ENCODE results near the gene IMPG2. TPM values are rescaled to one million over a fixed set of nuclear protein-coding genes. Genes with fewer than 3 reads are reported as not detected.
"Not testable (repeated sequence)": the region's sequence is repeated elsewhere in the genome, so short reads cannot be mapped to it uniquely, and the experiment has no call there.

IMPG2 gene
- 2.1 TPM for total RNA-seq

DNA sequence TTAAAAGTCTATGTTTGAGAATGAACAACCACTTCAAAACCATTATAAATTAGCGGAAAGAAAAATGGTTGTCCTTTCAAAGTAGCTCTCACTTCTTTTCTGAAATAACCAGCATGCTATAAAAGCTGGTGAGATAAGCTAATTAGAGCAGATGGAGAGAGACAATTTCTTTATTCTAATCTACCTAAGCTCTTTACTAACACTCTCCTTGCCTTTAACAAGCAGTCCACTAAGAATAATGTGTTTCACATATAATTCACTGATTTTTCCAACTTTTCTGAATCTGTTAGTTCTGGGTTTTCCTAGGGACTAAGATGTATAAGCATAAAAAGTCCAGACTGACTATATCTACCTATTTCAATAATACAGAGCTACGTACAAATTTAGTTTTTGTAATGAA, at the start of gene IMPG2:
IMPG2 (minus strand) TSS at position 101 of the 400 bp plus-strand sequence. CDS start 203 bp downstream, outside the sequence.
- no peak for DNase-seq

DNA sequence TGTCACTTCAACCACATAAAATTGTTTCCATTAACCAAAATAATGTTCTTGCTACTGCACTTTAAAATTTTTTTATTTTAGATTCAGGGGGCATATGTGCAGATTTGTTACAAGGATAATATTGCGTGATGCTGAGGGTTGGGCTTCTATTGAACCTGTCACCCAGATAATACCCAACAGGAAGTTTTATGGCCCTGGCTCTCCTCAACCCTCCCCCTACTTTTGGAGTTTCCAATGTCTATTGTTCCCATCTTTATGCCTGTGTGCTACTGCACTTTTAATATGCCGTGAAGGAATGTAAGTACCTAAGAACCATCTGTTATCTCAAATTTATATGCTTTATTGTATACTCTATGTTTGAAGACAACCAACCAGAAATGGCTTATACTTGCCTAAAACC, 42.0 kb upstream of the IMPG2 start:
- DNase-seq = no peak

- DNase-seq = no peak
Observed at GRCh38 chr3:101351829-101352228, 31.5 kb upstream of the IMPG2 start.

DNA sequence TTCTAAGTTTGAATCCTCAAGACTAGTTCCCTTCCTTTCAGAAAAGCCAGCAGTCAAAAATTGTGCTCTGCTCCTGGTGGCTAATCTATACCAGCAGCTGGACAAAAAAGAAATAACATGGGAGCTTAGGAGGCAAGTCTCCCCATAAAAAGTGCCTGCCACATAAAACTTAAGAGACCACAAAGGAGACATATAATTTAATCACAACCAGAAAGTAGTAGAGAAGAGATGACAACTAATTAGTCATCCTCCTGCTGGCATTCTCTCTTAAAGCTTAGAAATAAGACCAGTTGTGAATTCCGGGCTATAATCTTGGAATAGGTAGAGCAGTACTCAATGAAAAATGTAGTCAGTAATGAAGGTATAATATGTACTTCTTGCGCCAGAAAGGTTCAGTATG, 20.2 kb upstream of the IMPG2 start:
- DNase-seq = no peak

GRCh38 chr3:101333883-101334282, 13.5 kb upstream of the IMPG2 start:
- DNase-seq = no peak

- DNase-seq = no peak
Observed at GRCh38 chr3:101329016-101329673, 8.8 kb upstream of the IMPG2 start.

DNA sequence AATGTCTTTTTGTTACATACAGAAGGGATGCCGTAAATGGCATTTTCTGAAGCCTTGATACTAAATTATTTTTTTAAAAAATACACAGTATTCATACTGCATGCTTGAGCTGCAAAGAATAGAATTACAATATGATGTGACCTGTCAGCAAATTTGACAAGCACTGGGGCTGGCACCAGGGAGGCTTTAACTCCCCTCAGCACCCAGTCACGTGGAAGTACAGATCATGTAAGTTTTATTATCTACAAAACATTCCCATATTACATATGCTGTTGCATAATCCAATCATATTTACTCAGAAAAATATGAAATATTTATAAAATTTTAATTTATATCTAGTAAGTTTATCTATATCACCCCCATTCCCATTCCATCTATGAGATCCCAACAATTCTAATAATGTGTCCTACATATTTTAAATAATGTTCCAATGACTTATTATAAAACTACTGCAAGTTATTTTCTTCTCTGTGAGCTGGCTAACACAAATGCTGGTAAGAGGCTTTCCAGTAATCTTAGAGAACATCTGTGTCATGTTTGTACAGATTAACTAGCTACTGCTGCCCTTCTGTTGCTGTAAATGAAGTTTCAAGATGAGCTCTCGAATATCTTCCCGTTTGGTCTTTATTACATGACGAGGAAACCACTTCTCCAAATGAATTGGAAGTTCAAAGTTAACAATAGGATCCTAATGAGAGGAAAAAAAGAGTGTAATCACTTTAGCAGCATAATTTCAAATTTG, 5.2 kb upstream of the IMPG2 start:
- DNase-seq = peak; percentile 10

- no peak for DNase-seq
Observed at GRCh38 chr3:101319531-101319930, 844 bp downstream of the IMPG2 start.

GRCh38 chr3:101312545-101312944, 7.8 kb downstream of the IMPG2 start:
- no peak for DNase-seq

DNA sequence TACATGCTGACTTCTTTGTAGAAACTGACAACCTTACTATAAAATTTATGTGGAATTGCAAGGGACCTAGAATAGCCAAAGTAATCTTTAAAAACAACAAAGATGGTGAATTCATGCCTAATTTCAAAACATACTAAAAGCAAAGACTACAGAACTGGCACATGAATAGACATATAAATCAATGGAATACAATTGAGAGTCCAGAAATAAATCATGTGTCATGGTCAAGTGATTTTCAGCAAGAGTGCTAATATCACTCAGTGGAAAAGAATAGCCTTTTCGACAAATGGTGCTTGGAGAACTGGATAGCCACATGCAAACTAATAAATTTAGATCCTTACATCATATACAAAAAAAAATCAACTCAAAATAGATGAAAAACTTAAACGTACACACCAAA, 8.7 kb downstream of the IMPG2 start:
- DNase-seq = no peak

- DNase-seq = no peak
Observed at GRCh38 chr3:101310978-101311375, 9.4 kb downstream of the IMPG2 start.

DNA sequence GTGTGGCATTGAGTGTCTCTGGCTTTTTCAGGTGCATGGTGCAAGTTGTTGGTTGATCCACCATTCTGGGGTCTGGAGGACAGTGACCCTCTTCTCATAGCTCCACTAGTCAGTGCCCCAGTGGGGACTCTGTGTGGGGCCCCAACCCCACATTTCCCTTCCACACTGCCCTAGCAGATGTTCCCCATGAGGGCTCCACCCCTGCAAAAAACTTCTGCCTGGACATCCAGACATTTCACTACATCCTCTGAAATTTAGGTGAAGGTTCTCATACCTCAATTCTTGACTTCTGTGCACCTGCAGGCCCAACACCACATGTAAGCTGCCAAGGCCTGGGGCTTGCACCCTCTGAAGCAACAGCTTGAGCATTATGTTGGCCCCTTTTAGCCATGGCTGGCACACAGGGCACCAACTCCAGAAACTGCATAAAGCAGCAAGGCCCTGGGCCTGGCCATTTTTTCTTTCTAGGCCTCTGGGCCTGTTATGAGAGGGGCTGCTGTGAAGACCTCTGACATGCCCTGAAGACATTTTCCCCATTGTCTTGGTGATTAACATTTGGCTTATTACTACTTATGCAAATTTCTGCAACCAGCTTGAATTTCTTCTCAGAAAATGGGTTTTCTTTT, 12.1 kb downstream of the IMPG2 start:
- DNase-seq = not testable (repeated sequence)

GRCh38 chr3:101303836-101304235, 16.5 kb downstream of the IMPG2 start:
- no peak for DNase-seq

DNA sequence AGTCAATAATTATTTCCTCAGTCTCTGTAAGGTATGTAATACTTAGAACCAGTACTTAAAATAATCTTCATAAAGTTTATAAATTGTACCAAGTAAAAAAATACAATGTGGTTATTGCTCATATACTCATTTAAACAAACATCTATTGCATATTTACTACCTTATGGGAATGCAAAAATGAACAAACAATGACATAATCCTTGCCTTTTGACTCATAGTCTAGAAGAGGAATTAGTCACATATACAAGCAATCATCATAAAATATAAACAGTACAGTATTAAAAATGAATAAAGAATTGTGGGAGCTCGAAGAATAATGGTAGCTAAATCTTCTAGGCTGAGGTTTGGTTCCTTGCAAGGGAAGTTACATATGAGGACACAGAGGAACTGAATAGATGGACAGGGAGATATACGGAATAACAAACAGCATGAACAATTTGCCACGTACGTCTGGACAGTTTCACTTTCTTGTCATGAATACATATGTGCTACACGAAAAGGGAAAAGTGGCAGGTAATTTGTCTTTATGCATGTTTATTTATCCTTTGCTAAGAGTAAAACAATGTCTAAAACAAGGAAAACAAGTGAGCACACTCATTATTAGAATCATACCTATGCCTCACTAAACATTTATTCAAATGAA, 17.2 kb downstream of the IMPG2 start:
- peak; percentile 15 for DNase-seq

- DNase-seq = no peak
Observed at GRCh38 chr3:101300073-101300472, 20.3 kb downstream of the IMPG2 start.

DNA sequence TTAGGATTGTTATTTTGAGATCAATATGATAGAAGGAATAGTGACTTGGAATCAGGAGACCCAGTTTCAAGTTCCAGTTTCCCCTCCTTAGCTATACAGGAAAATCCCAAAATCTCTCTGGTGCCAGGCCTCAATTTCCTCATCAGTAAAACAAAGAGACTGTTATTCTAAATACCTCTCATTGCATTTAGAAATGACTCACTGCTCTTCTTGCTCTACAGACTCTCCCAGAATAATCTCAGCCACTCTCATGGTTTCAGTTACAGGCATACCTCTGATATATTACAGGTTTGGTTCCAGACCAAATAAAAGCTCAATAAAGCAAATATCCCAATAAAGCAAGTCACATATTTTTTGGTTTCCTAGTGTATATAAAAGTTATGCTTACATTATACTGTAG, 28.3 kb downstream of the IMPG2 start:
- DNase-seq = no peak

DNA sequence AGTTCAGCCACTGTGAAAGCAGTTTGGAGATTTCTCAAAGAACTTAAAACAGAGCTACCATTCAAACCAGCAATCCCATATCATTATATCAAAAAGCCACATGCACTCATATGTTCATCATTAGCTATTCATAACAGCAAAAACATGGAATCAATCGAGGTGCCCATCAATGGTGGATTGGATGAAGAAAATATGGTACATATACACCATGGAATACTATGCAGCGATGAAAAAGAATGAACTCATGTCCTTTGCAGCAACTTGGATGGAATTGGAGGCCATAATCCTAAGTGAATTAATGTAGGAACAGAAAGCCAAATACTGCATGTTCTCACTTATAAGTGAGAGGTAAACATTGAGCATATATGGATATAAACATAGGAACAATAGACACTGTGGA, 32.1 kb downstream of the IMPG2 start:
- no peak for DNase-seq

DNA sequence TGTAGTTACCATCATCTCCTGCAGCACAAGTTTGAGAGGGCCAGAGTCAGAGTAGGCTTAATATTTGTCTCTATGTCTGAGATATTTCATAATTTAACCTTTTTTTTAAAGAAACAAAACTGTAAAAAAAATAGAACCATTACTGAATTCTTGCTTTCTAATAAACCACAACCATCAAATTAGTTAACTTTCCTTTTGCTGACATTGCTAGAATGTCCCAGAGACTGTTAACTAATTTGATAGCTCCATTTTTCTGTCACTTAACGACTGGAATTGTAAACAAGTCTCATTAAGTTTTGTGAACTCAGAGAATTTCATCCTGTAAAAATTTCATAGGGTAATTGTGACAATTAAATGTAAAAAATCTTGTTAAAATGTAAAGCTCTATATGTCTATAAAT, 35.6 kb downstream of the IMPG2 start:
- DNase-seq = no peak

- DNase-seq = peak; percentile 68
Observed at GRCh38 chr3:101281521-101282030, 38.8 kb downstream of the IMPG2 start.

GRCh38 chr3:101279765-101280385, 40.5 kb downstream of the IMPG2 start:
- no peak for DNase-seq

- no peak for DNase-seq
Observed at GRCh38 chr3:101279162-101279561, 41.2 kb downstream of the IMPG2 start.

GRCh38 chr3:101278727-101279126, 41.6 kb downstream of the IMPG2 start:
- DNase-seq = no peak

Measured in tongue (tissue), 2 donors.